Kidney (tissue), 14 donors: ENCODE data around the gene NFKBIB. TPM values are rescaled to one million over a fixed set of nuclear protein-coding genes. Genes with fewer than 3 reads are reported as not detected.

Experiments used
- DNase-seq, 5 donors: peaks; one replicate each; pipeline ENCODE4 v3.0.0-alpha.2; 2013 to 2020
- FAIRE-seq: peaks from 2 replicates; lab custom pipeline; 2012; peaks lifted over from hg19 to GRCh38; lab: Jason Lieb, UNC
- H3K27ac ChIP-seq, 2 donors: one replicate each; pipeline ENCODE4 v1.7.0; 2013; ENCODE audit warnings: low read depth in 2 of 2, low read length in 2 of 2, inconsistent platforms in 1 of 2
- H3K27me3 ChIP-seq: one replicate; pipeline ENCODE4 v1.7.1; 2013; ENCODE audit warnings: low read length, inconsistent platforms; ENCODE audit not compliant: control insufficient read depth, insufficient read depth
- H3K36me3 ChIP-seq, 3 donors: one replicate each; pipeline versions ENCODE4 v1.7.0 to v1.7.1; 2013; ENCODE audit warnings: low read length in 3 of 3, control low read depth in 1 of 3, inconsistent platforms in 1 of 3; ENCODE audit not compliant: insufficient read depth in 3 of 3, control insufficient read depth in 2 of 3
- H3K4me1 ChIP-seq, 3 donors: one replicate each; pipeline versions ENCODE4 v1.7.0 to v1.7.1; 2013; ENCODE audit warnings: low read length in 3 of 3, inconsistent platforms in 1 of 3, low read depth in 1 of 3; ENCODE audit not compliant: control insufficient read depth in 2 of 3, insufficient read depth in 2 of 3
- H3K4me3 ChIP-seq, 3 donors: one replicate each; pipeline versions ENCODE4 v1.7.0 to v1.8.1; 2013; ENCODE audit warnings: low read length in 3 of 3, control low read depth in 1 of 3, inconsistent platforms in 1 of 3
- H3K9ac ChIP-seq, 3 donors: one replicate each; pipeline versions ENCODE4 v1.7.0 to v1.7.1; 2013; ENCODE audit warnings: low read length in 3 of 3, control low read depth in 1 of 3, inconsistent platforms in 1 of 3
- H3K9me3 ChIP-seq, 3 donors: one replicate each; pipeline versions ENCODE4 v1.7.0 to v1.7.1; 2013; ENCODE audit warnings: low read length in 3 of 3, control low read depth in 1 of 3, inconsistent platforms in 1 of 3; ENCODE audit not compliant: control insufficient read depth in 2 of 3, insufficient read depth in 1 of 3
- intact Hi-C: fragments of 100-400 bp; cut with DNase I; formaldehyde crosslinking; loops from one replicate; pipeline ENCODE4 v1.11.1; 2022
- polyA plus RNA-seq: library from polyadenylated mRNA; stranded (reverse); fragments of 350-450 nt; fragmentation: Illumina TruSeq; extraction: RNeasy Lipid Tissue Mini Kit (QIAGEN cat#74804); gene quantifications from one replicate; pipeline ENCODE4 v1.2.3, GENCODE V29; 2014; ENCODE audit warnings: low read depth, low replicate concordance; ENCODE audit not compliant: insufficient read depth
- total RNA-seq: library from RNA; stranded (reverse); fragmentation: NEBNext Ultra II Directional; extraction: Animal tissue kit (Norgen Biotek cat#: 25700); gene quantifications from one replicate; pipeline ENCODE4 v1.2.1, GENCODE V29; 2021
- TF ChIP-seq, protein P1 (sequence below): IDR thresholded peaks from 3 replicates; pipeline ENCODE4 v1.5.1; 2012; ENCODE audit warnings: mild to moderate bottlenecking, moderate library complexity, borderline replicate concordance; ENCODE audit not compliant: insufficient read depth; ENCODE audit errors: extremely low read depth
- donor health status: control.
- donor health status: control.
- donor health status: control.
- donor health status: control.
- donor health status: control.
- donor health status: DM: yes; HTN: yes; CAD: no.
- donor health status: Normal renal cell carcinoma (clear cell type).

NFKBIB gene
- total and polyA plus RNA-seq, 2 donors from 2014 or later = 23.2 to 37.6 TPM

DNA sequence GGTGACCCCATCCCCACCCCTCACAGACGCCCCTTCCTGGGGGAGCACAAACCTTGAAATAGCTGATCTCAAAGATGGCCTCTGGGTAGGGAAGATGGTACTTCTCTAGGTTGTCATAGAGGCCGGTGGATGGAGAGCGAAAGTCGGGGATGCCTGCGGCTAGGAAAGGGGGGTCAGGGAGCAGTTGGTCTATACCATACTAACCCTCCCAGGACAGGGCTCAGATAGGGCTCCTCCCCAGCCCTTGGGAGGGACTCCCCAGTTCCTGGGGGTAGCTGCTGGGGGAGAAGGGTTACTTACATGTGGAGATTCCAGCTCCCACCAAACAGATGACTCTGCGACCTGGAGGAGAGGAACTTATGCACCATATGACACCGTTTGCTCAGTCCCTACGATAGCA lies 10.0 kb upstream of the NFKBIB start:
- H3K27ac ChIP-seq = no peak overlapping the region
- H3K27me3 ChIP-seq = no peaks in the 10 kb centered on the region
- H3K4me3 ChIP-seq = no peak overlapping the region
- DNase-seq = no peak
- no peak overlapping the region for H3K9ac ChIP-seq
- no peak for FAIRE-seq
- TF ChIP-seq, protein P1, sequence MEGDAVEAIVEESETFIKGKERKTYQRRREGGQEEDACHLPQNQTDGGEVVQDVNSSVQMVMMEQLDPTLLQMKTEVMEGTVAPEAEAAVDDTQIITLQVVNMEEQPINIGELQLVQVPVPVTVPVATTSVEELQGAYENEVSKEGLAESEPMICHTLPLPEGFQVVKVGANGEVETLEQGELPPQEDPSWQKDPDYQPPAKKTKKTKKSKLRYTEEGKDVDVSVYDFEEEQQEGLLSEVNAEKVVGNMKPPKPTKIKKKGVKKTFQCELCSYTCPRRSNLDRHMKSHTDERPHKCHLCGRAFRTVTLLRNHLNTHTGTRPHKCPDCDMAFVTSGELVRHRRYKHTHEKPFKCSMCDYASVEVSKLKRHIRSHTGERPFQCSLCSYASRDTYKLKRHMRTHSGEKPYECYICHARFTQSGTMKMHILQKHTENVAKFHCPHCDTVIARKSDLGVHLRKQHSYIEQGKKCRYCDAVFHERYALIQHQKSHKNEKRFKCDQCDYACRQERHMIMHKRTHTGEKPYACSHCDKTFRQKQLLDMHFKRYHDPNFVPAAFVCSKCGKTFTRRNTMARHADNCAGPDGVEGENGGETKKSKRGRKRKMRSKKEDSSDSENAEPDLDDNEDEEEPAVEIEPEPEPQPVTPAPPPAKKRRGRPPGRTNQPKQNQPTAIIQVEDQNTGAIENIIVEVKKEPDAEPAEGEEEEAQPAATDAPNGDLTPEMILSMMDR = no peak
- intact Hi-C loops = no loop called here
- H3K36me3 ChIP-seq = peaks cover 0 to 21% (median 18%) of the 10 kb centered on the region in 3 donors
- no peaks in the 10 kb centered on the region for H3K9me3 ChIP-seq
- peaks cover 0 to 9% (median 0%) of the 10 kb centered on the region in 3 donors for H3K4me1 ChIP-seq

DNA sequence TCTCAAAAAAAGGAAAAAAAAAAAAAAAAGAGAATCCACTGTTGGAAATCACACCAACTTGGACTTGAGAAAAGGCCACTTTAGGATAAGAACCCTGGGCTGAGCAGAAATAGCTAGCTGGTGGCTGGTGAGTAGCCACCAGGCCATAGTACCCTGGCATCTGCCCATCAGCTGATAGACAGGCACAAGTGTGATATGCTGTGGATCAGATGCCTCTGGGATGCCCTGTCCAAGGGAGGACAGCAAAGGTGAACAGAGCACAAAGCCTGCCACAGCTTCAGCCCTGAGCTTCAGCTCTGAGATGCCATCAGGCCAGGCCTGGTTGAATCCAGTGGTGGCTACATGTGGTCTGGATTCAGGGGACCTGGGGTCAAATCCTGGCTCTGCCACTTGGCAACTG lies 9.1 kb upstream of the NFKBIB start:
- Histone ChIP-seq H3K4me3 (no peak overlapping the region), H3K36me3 (peaks cover 0 to 21% (median 18%) of the 10 kb centered on the region in 3 donors), H3K4me1 (peaks cover 0 to 10% (median 0%) of the 10 kb centered on the region in 3 donors), H3K9me3 (no peaks in the 10 kb centered on the region), H3K27me3 (no peaks in the 10 kb centered on the region), H3K27ac (no peak overlapping the region), H3K9ac (no peak overlapping the region)
- no peak for DNase-seq
- intact Hi-C loops = no loop called here
- no peak for FAIRE-seq
- TF ChIP-seq, protein P1 = no peak

- intact Hi-C loops = no loop called here
- DNase-seq = no peak
- H3K9me3 ChIP-seq = no peaks in the 10 kb centered on the region
- peaks cover 0 to 13% (median 0%) of the 10 kb centered on the region in 3 donors for H3K4me1 ChIP-seq
- peaks cover 0 to 21% (median 18%) of the 10 kb centered on the region in 3 donors for H3K36me3 ChIP-seq
- H3K27me3 ChIP-seq = no peaks in the 10 kb centered on the region
- no peak overlapping the region for H3K4me3 ChIP-seq
- FAIRE-seq = no peak
- H3K9ac ChIP-seq = no peak overlapping the region
- no peak overlapping the region for H3K27ac ChIP-seq
- TF ChIP-seq, protein P1 = no peak
Measured at GRCh38 chr19:38891771-38892170, 8.0 kb upstream of the NFKBIB start.

GRCh38 chr19:38892841-38893240 lies 6.9 kb upstream of the NFKBIB start:
- H3K9ac ChIP-seq = peak overlapping the region in 1 of 3 donors; percentile 12
- DNase-seq = no peak
- no peaks in the 10 kb centered on the region for H3K9me3 ChIP-seq
- H3K27ac ChIP-seq = peak overlapping the region; percentile 6 to 65
- intact Hi-C loops = no loop called here
- no peak for FAIRE-seq
- TF ChIP-seq, protein P1 = no peak
- H3K27me3 ChIP-seq = no peaks in the 10 kb centered on the region
- H3K36me3 ChIP-seq = peaks cover 0 to 21% (median 18%) of the 10 kb centered on the region in 3 donors
- no peak overlapping the region for H3K4me3 ChIP-seq
- H3K4me1 ChIP-seq = peaks cover 0 to 13% (median under 1%) of the 10 kb centered on the region in 3 donors
